ENCODE measurements around the gene ANGPTL8. TPM values are rescaled to one million over a fixed set of nuclear protein-coding genes. Genes with fewer than 3 reads are reported as not detected.

The ANGPTL8 gene
- total RNA-seq, 1 experiment from 2014 or later: not detected

GRCh38 chr19:11281356-11282049 is 42.1 kb downstream of the ANGPTL8 start:
- no TSS peak for BruUV-seq (replicated peaks)
- peaks cover 4% of the 10 kb centered on the region; the same call in 1 of the 2 replicates for H3F3A ChIP-seq (ENCODE audit: insufficient read depth, low read depth)
- H3K36me3 ChIP-seq (ENCODE audit: low read depth): no peaks in the 10 kb centered on the region
- H3K4me2 ChIP-seq: no peak overlapping the region
- intact Hi-C loops (cut with micrococcal nuclease; ENCODE audit: unreplicated experiment): no loop called here
- POLR2A ChIA-PET (ENCODE audit: unreplicated experiment): interaction anchor here (0.7 kb wide), 1 partner anchor 338 kb away, joined by 3 read pairs; no protein-coding TSS in a partner anchor
- no peak overlapping the region for H2AFZ ChIP-seq
- TF ChIP-seq, protein P1, sequence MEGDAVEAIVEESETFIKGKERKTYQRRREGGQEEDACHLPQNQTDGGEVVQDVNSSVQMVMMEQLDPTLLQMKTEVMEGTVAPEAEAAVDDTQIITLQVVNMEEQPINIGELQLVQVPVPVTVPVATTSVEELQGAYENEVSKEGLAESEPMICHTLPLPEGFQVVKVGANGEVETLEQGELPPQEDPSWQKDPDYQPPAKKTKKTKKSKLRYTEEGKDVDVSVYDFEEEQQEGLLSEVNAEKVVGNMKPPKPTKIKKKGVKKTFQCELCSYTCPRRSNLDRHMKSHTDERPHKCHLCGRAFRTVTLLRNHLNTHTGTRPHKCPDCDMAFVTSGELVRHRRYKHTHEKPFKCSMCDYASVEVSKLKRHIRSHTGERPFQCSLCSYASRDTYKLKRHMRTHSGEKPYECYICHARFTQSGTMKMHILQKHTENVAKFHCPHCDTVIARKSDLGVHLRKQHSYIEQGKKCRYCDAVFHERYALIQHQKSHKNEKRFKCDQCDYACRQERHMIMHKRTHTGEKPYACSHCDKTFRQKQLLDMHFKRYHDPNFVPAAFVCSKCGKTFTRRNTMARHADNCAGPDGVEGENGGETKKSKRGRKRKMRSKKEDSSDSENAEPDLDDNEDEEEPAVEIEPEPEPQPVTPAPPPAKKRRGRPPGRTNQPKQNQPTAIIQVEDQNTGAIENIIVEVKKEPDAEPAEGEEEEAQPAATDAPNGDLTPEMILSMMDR (conservative IDR thresholded peaks at IDR 0.05): no peak
- no peak for TF ChIP-seq EZH2 (IDR thresholded peaks at IDR 0.05; ENCODE audit: low read depth)
- H3K9me3 ChIP-seq (ENCODE audit: insufficient read depth, low read depth): no peaks in the 10 kb centered on the region
- H3K27ac ChIP-seq: no peak overlapping the region
- H3K9me2 ChIP-seq (ENCODE audit: insufficient read depth): no peaks in the 10 kb centered on the region
- H3K27me3 ChIP-seq (ENCODE audit: insufficient read depth, low read depth): no peaks in the 10 kb centered on the region; the same call in 1 of the 2 replicates
- H3K4me1 ChIP-seq (replicated peaks; ENCODE audit: insufficient read depth): no peaks in the 10 kb centered on the region
- CTCF ChIA-PET: no interaction called here
- no peak for DNase-seq
- H3K4me3 ChIP-seq: no peak overlapping the region
- H3K79me2 ChIP-seq (ENCODE audit: low read depth): no peaks in the 10 kb centered on the region
- H4K20me1 ChIP-seq (ENCODE audit: insufficient read depth): no peaks in the 10 kb centered on the region

- CTCF ChIA-PET: no interaction called here
- no peak overlapping the region for H3K27ac ChIP-seq
- H2AFZ ChIP-seq: no peak overlapping the region
- no peaks in the 10 kb centered on the region for H3K27me3 ChIP-seq (ENCODE audit: insufficient read depth, low read depth)
- no peaks in the 10 kb centered on the region for H3K79me2 ChIP-seq (ENCODE audit: low read depth)
- H4K20me1 ChIP-seq (ENCODE audit: insufficient read depth): no peaks in the 10 kb centered on the region
- no peaks in the 10 kb centered on the region for H3K9me3 ChIP-seq (ENCODE audit: insufficient read depth, low read depth)
- H3F3A ChIP-seq (ENCODE audit: insufficient read depth, low read depth): peaks cover 15% of the 10 kb centered on the region
- TF ChIP-seq, protein P1 (conservative IDR thresholded peaks at IDR 0.05): no peak
- TF ChIP-seq EZH2 (IDR thresholded peaks at IDR 0.05; ENCODE audit: low read depth): no peak
- POLR2A ChIA-PET (ENCODE audit: unreplicated experiment): no interaction called here
- H3K4me3 ChIP-seq: no peak overlapping the region
- no peak overlapping the region for H3K4me2 ChIP-seq
- BruUV-seq (replicated peaks): no TSS peak
- H3K4me1 ChIP-seq (replicated peaks; ENCODE audit: insufficient read depth): no peaks in the 10 kb centered on the region
- H3K9me2 ChIP-seq (ENCODE audit: insufficient read depth): no peaks in the 10 kb centered on the region
- H3K36me3 ChIP-seq (ENCODE audit: low read depth): no peaks in the 10 kb centered on the region
- no peak for DNase-seq
- intact Hi-C loops (cut with micrococcal nuclease; ENCODE audit: unreplicated experiment): no loop called here
These were observed 45.1 kb downstream of the ANGPTL8 start for GRCh38 chr19:11284515-11284914.

DNA sequence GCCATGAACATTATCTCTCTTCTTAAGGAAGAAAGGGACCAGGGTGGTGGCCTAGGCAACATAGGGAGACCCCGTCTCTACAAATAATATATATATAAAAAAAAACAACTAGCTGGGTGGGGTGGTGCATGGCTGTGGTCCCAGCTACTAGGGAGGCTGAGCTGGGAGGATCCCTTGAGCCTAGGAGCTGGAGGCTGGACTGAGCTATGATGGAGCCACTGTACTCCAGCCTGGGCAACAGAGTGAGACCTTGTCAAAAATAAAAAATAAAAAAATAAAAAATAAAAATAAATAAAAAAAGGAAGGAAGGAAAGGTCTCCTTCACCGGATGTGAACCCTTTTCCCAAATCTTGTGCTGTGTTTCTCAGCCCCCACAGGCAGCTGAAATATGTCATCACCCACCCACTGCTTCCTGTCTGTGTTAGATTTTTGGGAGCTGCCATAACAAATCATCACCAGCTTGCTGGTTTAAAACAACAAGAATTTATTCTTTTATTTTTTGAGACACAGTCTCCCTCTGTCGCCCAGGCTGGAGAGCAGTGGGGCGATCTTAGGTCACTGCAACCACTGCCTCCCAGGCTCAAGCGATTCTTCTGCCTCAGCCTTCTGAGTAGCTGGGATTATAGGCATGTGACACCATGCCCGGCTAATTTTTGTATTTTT is 47.0 kb downstream of the ANGPTL8 start:
- no TSS peak for BruUV-seq (replicated peaks)
- DNase-seq: no peak
- Histone ChIP-seq H3K27me3 (ENCODE audit: insufficient read depth, low read depth) (no peaks in the 10 kb centered on the region), H3K9me3 (ENCODE audit: insufficient read depth, low read depth) (no peaks in the 10 kb centered on the region), H3K4me3 (no peak overlapping the region), H2AFZ (no peak overlapping the region), H3K79me2 (ENCODE audit: low read depth) (no peaks in the 10 kb centered on the region), H3K36me3 (ENCODE audit: low read depth) (no peaks in the 10 kb centered on the region), H3F3A (ENCODE audit: insufficient read depth, low read depth) (peaks cover 16% of the 10 kb centered on the region), H3K9me2 (ENCODE audit: insufficient read depth) (no peaks in the 10 kb centered on the region), H3K4me2 (no peak overlapping the region), H4K20me1 (ENCODE audit: insufficient read depth) (no peaks in the 10 kb centered on the region), H3K27ac (no peak overlapping the region), H3K4me1 (replicated peaks; ENCODE audit: insufficient read depth) (no peaks in the 10 kb centered on the region)
- TF ChIP-seq EZH2 (IDR thresholded peaks at IDR 0.05; ENCODE audit: low read depth): no peak
- TF ChIP-seq, protein P1 (conservative IDR thresholded peaks at IDR 0.05): no peak
- POLR2A ChIA-PET (ENCODE audit: unreplicated experiment): no interaction called here
- intact Hi-C loops (cut with micrococcal nuclease; ENCODE audit: unreplicated experiment): no loop called here
- CTCF ChIA-PET: no interaction called here

Data from PC-9 (cell line).